Measurements from ENCODE around the gene TENM3.
"Not testable (repeated sequence)": the region's sequence is repeated elsewhere in the genome, so short reads cannot be mapped to it uniquely, and the experiment has no call there.

TENM3 gene

DNA sequence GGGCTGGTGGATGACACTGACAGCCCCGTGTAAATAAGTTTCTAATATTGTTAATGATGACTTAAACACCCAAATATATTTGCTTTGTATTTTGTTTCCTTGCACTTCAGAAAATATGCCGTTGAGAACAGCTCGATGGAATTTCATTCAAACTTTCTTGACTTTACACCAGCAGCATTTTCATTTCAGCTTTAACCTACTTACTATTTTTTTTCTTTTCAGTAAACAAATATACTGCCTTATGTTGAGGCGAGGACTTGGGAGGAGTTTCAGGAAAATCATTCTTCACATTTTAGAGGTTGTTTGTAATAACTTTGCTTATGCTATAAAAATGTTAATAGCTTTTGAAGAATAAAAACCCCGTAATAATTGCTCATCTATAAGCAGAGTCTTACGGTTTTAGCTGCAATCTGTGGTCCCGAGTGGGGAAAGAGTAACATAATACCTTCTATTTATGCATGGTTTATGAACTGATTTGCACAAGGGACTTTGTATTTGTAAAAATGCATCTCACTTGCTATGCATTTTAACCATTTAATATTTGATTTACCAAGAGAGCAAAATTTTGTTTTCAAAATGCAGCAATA is 14.1 kb upstream of the TENM3 start:
- no peak for DNase-seq

DNA sequence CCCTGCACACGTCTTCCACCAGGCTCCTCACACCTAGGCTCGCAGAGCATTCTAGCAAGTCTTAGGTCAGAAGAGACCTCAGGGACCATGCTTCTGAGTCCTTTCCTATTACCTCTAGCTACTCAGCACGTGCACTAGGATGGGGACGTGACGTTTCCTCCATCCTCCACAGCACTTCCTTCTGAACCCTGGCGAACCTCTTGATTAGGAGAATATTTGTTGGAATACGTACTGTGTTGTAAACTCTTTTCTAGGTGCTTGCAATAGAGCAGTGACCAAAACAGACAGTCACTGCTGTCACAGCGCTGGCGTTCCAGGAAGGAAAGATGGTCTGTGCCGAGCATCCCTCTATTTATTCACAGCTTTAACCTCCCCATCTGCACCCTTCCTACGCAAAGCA is 12.9 kb upstream of the TENM3 start:
- DNase-seq: no peak

DNA sequence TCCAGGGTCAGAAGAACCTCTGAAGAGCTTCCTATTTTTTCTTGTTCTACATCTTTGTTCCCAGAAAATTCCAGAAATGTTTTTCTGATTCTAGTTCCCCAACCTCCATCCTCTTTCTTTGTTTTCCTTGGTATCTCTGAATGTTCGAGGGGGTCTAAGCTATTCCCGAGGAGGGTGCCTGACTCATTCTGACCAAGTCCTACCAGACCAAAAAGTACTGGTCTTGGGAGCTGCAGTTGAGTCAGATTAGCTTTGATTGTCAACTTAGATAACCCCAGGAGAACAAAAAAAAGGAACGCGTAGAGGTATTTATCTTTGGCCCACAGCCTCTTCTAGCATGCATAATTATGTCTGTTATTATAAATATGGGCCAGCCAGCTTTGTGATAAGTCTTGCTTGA is 12.1 kb upstream of the TENM3 start:
- DNase-seq: no peak

DNA sequence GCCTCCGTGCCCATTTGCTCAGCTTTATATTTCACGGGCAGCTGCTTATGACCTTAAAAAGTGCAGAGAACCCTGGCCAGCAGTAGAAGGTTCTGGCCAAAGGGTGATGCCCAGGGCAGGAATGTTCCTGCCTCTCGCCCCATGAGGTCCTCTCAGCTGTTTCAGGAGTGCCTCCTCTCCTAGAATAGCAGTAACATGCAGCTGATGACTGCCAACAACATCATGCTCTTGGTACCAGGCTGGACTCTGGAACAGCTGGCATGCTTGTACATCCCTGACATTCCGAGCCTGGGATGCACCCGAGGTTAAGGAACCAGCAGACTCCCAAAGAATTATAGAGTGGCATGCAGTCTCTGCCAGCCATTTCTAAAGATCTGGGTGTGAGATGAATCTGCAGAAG is 11.7 kb upstream of the TENM3 start:
- DNase-seq: no peak

DNA sequence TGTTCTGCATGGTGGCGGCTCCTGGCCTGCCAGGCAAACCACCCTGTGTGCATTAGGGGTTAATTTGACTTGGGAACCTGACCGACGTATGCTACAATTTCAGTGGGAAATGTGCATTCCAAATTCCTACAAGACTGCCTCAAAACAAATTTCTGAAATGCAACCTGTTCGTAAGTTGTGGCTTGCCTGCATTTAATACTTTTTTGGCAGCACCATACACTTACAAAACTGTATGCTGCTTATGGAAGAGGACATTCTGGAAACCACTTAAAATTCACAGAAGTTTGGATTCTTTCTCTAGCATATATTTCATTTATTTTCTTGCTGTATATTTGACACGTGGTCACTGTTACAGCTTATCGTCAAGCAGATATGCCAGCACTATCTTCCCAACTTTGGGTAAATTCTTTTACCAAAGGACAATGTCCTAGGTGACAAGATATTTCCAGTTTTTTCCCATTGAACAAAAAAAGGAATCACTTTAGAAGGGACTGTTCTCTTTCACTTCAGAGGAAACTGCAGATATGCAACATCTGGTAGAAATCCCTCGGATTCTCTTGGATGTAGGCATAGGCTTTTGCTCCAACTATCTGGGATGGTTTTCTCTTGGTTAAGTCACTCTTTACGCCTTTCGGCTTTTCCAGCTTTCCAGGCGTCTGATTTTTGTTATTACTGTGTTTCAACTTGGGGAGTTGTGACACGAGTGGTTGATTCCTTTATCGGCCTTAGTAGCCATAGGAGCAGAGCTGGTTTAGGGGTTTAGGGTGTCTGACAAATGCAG is 9.7 kb upstream of the TENM3 start:
- no peak for DNase-seq

DNA sequence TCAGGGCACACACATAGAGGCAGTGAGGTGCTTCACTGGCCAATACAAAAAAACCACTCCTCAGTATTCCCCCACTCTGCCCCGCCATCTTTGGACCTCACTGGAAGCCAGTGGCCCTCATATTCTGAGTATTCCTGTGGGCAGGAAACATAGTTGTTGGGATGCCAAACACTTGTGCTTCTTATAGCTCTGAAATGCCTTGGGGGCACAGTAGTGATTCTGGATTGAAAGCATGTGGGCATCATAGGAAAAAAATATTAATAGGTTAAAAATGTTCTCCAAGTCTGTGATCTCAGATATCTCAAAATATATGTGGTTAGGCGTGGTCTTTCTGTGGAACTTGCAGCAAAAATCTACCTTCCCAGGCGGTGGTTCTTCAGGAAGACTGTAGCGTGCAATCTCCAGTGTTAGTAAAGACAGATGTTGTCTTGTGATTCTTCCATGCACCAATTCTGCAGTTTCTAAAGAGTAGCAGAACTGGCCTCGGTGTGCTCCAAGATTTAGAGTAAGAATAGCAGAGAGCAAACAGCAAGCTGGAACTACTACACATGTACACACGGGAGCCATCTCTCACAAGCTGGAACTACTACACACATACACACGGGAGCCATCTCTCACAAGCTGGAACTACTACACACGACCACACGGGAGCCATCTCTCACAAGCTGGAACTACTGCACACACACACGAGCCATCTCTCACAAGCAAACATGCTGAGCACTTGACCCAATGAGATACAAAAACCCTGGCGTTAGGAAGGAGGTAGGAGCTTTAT is 8.0 kb upstream of the TENM3 start:
- DNase-seq: no peak

DNA sequence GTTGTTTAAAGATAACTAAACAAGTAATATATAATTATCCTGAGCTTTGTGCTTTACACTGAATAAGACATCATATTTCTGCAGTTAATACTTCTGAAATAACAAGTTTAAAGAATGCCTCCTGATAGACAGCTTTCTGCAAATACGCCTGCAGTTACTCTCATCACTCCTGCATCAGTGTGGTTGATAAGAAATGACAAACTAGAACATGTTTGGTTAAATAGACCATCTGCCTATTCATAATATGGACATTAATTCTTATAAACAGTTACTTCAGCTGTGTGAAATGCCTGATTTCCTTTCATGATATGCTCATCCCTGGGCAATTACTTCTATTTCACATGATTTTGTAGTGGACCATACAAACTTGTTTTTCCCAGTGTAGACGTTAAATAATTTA is 7.0 kb upstream of the TENM3 start:
- DNase-seq: no peak

DNA sequence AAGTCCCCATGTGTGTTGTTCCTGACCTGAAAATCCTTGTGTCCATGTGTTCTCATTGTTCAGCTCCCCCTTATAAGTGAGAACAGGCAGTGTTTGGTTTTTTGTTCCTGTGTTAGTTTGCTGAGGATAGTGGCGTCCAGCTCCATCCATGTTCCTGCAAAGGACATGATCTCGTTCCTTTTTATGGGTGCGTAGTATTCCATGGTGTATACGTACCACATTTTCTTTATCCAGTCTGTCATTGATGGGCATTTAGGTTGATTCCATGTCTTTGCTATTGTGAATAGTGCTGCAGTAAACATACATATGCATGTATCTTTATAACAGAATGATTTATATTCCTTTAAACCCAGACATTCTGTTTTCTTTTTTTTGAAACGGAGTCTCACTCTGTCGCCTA is 6.2 kb upstream of the TENM3 start:
- DNase-seq: not testable (repeated sequence)

DNA sequence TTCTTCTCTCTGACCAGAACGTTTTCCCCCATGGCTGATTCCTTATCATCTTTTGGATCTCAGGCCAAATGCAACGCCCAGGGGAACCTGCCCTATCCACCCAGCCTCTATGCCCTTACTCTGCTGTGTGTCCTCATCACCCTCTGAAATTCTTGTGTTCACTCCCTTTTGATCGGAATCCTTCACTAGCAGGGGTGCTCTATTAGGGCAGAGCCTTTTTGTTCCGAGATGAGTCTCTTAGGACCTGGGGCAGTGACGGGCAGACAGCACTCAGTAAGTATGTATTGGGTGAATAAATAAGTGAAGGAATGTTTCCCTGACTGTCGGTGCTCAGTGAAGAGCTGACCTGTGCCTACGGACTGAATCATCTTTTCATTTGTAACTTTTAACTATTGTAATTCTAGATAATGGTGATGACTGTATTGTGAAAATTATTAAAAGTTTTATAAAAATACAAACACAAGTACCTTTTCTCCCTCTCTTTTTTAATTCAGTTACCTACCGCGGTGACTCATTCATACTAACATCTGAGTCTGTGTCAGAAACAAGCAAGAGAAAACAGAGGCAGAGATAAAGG is 4.8 kb upstream of the TENM3 start:
- no peak for DNase-seq

DNA sequence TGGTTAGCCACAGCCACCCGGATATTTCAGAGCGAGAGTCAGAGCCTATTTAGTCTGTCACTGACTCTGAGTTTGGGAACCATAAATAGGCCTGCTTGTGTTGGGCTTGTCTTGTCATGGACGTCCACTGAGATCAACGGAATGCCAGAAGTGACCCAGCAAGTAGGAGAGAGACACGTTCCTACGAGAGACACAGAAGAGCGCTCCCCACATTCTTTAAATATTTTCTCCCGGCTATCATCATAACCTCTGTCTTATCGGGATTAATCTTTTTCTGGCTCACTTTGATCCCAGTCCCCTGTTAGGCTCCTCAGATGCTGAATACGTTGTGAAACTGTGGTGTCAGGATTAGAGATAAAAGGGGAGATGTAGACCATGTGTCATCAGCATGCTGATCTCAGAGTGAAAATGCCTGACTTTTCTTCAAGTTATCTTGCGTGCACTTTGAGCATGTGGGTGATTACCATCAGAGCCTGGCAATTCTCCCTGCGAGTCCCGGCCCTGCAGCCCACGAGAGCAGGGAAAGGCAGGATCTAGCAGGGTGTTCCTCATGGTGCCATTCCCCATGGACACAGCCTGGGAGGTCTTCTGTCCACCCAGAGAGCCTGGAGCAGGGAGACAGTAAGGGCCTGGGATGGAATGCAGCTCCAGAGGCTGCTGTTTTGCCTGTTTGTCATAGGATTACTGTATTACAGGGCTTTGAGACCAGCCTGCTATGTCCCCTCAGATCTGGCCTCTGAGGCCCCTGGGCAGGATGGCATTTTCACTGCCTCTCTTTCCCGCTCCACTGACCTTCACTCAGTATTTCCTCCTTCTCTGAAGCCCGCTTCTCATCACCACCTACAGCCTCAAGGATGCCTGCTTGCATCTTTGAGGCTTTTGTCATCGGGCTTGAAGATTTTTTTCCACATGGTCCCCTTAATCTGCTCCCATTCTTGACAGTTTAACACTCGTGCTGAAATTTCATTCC is 2.8 kb upstream of the TENM3 start:
- no peak for DNase-seq

DNA sequence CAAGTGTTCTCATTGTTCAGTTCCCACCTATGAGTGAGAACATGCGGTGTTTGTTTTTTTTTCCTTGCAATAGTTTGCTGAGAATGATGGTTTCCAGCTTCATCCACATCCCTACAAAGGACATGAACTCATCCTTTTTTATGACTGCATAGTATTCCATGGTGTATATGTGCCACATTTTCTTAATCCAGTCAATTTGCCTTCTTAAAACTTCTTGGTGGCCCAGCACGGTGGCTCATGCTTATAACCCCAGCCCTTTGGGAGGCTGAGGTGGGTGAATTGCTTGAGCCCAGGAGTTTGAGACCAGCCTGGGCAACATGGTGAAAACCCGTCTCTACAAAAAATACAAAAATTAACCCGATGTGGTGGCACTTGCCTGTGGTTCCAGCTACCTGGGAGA is 942 bp upstream of the TENM3 start:
- not testable (repeated sequence) for DNase-seq

DNA sequence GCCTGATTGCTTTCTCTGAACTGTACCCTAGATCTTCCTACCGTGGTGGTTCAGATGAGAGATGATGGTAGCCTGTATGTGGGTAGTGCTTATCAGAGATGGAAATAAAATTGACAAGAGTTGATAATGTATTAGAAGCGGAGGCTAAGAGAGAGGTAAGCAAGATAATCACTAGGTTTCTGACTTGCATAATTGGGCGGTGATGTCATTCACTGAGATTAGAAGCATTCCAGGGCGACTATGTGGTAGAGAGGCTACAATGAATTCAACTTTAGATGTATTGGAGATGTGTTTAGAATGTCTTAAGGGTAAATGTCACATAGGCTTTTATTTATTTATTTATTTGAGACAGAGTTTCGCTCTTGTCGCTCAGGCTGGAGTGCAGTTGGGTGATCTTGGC is 415 bp upstream of the TENM3 start:
- DNase-seq: no peak

DNA sequence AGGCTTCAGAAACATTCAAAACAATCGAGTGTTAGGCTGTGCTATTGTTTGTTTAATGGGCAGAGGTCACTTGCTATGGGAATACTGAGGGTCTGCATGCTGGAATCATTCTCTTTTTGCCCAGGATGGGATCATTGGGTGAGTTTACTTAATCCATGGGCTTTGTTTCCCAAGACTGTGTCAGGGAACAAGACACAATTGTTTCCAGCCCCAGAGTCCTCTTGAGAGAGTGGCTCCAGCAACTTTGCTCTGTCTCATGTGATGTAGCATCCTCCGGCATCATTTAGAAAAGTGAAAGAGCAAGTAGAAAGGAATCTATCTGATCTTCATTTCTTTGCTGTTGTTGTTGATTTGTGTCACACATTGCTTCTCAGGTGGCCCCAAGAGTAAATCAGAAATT is 1.8 kb downstream of the TENM3 start:
- DNase-seq: no peak

DNA sequence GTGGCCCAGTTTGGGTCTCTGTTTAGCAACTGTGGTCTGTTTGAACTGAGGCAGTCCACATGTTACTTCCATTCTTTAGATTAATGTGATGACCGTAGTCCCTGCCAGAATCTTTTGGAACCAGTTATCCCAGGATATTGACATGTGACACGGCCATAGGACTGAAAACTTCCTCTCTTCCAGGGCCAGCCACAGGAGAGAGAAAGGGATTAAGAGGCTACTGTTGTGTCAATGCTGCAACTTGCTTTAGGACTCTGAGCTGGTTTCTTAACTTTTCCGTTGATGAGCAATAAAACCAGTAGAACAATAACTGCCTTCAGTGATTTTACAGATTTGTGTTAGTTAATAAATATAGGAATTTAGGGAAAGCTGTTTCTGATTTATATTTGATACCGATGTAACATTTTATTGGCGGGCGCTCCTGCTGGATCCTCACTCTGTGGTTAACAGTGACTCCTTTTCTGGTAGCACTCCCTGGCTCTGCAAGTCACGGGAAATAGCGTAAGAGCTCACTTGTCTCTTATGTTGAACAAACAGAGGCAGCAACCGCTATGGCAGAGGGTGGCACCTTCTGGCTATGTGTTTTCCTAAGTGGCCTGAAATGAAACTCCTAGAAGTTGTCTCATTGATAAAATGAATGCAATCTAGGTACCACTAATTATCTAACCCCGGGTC is 2.5 kb downstream of the TENM3 start:
- no peak for DNase-seq

DNA sequence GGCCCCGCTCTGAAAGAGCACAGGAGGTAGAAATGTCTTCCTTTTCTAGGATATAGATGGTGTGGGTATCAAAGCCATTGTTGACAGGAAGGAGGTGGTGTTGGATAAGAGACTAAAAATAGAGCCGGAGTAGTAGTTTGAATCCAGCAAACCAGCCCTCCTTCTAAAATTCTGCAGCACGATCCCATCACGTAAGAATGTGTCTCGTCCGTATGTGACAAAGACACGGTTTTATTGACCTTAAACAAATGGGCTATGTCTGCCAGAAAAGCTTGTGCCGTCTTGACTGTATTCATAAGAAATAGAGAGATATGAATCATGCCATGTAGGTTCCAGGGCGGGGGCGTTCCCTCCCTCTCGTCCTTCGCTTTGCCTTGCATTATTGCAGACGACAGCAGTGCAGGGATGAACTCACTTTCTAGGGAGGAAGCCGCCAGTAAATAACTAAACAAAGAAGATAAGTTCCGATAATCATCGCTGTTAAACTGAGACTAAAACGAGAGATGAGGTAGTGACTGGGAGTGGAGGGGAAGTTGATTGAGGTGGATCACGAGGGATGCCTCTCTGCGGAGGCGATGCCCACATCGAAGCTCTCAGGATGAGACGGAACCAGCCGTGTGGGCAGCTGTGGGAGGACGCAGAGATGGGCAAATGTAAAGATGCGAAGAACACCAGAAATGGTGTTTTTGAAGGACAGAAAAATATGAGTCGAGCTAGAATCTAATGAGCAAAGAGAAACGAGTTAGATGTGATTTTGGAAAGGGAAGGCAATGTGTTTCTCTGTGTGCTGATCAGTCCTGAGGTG is 3.4 kb downstream of the TENM3 start:
- DNase-seq: no peak

DNA sequence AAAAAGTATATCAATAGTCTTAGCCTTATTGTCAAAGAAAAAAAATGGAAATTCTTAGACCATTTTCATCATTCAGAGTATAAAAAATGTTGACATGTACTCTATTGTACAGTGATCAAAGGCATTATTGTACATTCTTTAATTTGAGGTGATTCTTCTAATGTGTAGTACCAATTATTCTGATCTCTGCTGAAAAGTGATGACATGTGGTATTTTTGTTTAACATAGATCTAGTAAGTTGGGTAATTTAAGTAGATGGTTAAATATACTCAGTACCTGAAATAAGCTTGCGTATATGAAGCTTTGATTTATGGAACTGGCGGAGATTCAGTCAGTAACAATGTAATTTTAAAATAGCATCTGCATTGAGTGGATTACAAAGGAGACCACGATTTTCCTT is 5.1 kb downstream of the TENM3 start:
- DNase-seq: no peak

DNA sequence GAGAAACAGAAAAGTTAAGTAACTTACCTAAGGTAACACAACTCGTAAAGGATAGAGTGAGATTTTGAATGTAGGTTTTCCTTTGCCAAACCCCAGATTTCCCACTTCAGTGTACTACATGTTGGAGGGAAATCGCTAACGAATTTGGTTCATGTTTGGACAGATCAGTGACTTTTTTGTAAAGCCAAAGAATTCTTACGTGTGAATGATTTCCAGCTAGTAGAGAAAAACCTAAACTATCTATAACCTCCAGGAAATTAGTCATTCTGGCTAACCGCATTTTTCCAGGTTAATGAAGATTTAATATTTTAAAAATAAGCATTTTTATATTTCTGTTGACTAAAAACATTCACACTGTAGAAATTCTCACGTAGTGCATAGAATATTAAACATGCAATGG is 7.2 kb downstream of the TENM3 start:
- DNase-seq: no peak

DNA sequence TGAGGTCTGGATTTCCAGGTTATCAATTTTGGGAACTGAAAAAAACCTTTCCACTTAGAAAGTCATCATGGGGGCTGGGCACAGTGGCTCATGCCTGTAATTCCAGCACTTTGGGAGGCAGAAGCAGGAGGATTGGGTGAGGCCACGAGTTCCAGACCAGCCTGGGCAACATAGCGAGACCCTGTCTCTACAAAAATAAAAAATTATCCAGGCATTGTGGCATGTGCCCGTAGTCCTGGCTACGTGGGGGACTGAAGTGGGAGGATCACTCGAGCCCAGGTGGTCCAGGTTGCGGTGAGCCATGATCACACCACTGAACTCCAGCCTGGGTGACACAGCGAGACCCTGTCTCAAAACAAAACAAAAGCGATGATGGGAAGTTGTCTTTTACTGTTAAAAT is 7.9 kb downstream of the TENM3 start:
- no peak for DNase-seq

DNA sequence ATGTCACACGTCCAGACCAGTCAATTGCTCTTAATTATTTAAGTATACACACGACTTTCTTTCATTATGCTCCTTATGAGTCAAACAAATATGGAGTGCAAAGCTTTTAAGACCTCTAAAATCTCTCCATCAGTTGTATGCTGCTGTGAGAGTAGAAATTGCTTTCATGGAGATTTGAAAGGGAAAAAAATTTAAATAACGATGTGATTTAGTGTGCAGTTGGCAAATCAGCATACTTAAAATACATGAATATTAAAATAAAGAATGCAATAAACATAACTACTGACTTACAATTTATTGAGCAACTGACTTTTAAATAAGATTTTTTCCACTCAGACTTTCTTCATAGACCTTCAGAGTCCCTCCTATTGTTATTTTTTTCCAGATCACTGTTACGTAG is 9.0 kb downstream of the TENM3 start:
- no peak for DNase-seq

DNA sequence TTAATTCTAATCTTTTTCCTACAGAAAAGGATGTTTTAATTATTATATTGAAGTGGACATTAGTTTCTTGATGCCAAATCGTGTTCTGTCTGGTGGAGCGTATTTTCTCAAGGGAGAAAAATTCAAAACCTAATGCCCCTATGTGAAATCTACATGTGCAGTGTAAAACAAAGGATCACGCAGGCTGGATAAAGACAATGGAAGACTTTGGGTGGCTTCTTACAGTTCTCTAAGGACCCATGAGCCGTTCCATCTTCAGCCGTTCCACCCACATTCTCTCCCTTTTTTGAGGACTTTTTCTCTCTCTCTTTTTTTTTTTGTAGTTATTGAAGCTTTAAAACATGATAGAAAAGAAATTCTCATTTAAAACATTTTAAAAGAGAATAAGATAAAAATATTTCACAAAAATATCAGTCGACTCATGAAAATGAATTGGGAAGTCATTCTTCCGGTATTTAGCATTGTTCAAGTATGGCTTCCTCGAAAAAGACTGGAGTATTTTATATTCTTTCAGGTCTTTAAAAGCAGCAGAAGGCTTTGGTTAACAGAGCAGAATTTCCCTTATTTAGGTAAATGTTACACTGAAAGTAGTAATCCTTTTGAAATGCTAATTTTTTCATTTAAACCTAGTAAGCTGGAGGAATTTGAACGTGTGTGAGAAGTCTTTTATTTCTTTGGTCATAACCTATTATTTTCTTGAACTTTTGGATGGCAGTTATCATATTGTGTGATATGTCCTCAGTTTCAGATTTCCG is 11.0 kb downstream of the TENM3 start:
- no peak for DNase-seq

All from activated T-cell treated with anti-CD3 and anti-CD28 coated beads, Interleukin-2, amount 50 U/mL, for 48 hours (primary cell).